COR-L47 (cell line): ENCODE data around the gene TRAPPC14.
"Not testable (repeated sequence)": the region's sequence is repeated elsewhere in the genome, so short reads cannot be mapped to it uniquely, and the experiment has no call there.

Experiments used
- DNase-seq: peaks from one replicate; lab custom pipeline; 2025; lab: John Stamatoyannopoulos, UW

Gene TRAPPC14

GRCh38 chr7:100158229-100159098 is at the start of gene TRAPPC14:
Gene TRAPPC14, minus strand, starts transcription at chr7:100158723. Its CDS starts 224 bp downstream, at chr7:100158499.
- peak; percentile 75 for DNase-seq

GRCh38 chr7:100204454-100204853 is 45.9 kb upstream of the TRAPPC14 start:
- no peak for DNase-seq

- DNase-seq: no peak
Measured at GRCh38 chr7:100200693-100201092, 42.2 kb upstream of the TRAPPC14 start.

- DNase-seq: no peak
Measured at GRCh38 chr7:100198266-100198665, 39.7 kb upstream of the TRAPPC14 start.

- not testable (repeated sequence) for DNase-seq
Measured at GRCh38 chr7:100195901-100196322, 37.4 kb upstream of the TRAPPC14 start.

- DNase-seq: no peak
Measured at GRCh38 chr7:100195222-100195621, 36.7 kb upstream of the TRAPPC14 start.

- DNase-seq: no peak
Measured at GRCh38 chr7:100192969-100193368, 34.4 kb upstream of the TRAPPC14 start.

GRCh38 chr7:100192281-100192862 is 33.8 kb upstream of the TRAPPC14 start:
- DNase-seq: not testable (repeated sequence)

- no peak for DNase-seq
Measured at GRCh38 chr7:100191775-100192174, 33.3 kb upstream of the TRAPPC14 start.

GRCh38 chr7:100190048-100190711 is 31.7 kb upstream of the TRAPPC14 start:
- DNase-seq: peak; percentile 5

- DNase-seq: no peak
Measured at GRCh38 chr7:100189061-100189460, 30.5 kb upstream of the TRAPPC14 start.

GRCh38 chr7:100185726-100186125 is 27.2 kb upstream of the TRAPPC14 start:
- no peak for DNase-seq

- not testable (repeated sequence) for DNase-seq
Measured at GRCh38 chr7:100183090-100183489, 24.6 kb upstream of the TRAPPC14 start.

GRCh38 chr7:100182616-100183015 is 24.1 kb upstream of the TRAPPC14 start:
- DNase-seq: not testable (repeated sequence)

- DNase-seq: not testable (repeated sequence)
Measured at GRCh38 chr7:100180084-100180483, 21.6 kb upstream of the TRAPPC14 start.

GRCh38 chr7:100177045-100178001 is 18.8 kb upstream of the TRAPPC14 start, which contains the start of the genes GPC2 and STAG3:
Gene GPC2, minus strand, starts transcription at chr7:100177381. Its CDS starts 182 bp downstream, at chr7:100177199.
Gene STAG3, plus strand, starts transcription at chr7:100177918. Its CDS starts 2,639 bp downstream, at chr7:100180557.
- peak; percentile 94 for DNase-seq

- no peak for DNase-seq
Measured at GRCh38 chr7:100176096-100177044, 17.8 kb upstream of the TRAPPC14 start.

- DNase-seq: no peak
Measured at GRCh38 chr7:100175296-100175935, 16.9 kb upstream of the TRAPPC14 start.

- no peak for DNase-seq
Measured at GRCh38 chr7:100174582-100174981, 16.1 kb upstream of the TRAPPC14 start.
